ENCODE results near the gene ITK.

DNA sequence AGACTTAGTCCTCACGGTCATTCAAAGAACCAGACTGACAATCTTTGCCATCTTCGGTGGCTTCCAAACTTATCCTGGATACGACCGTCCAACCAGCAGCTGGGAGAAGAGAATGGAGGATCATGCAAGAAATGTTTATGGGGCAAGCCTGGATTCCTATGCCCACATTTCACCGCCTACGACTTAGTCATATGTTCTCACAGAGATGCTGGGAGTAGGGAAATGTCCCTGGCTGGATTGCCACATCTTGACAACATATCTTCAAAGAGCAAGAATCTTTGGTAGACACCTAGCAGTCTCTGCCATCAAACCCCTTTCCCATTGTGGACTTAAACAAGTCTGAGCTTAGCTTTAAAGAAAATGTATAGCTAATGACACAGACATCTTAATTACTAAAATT lies 42.9 kb upstream of the ITK start:
- TF ChIP-seq, protein P1, sequence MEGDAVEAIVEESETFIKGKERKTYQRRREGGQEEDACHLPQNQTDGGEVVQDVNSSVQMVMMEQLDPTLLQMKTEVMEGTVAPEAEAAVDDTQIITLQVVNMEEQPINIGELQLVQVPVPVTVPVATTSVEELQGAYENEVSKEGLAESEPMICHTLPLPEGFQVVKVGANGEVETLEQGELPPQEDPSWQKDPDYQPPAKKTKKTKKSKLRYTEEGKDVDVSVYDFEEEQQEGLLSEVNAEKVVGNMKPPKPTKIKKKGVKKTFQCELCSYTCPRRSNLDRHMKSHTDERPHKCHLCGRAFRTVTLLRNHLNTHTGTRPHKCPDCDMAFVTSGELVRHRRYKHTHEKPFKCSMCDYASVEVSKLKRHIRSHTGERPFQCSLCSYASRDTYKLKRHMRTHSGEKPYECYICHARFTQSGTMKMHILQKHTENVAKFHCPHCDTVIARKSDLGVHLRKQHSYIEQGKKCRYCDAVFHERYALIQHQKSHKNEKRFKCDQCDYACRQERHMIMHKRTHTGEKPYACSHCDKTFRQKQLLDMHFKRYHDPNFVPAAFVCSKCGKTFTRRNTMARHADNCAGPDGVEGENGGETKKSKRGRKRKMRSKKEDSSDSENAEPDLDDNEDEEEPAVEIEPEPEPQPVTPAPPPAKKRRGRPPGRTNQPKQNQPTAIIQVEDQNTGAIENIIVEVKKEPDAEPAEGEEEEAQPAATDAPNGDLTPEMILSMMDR (IDR thresholded peaks at IDR 0.05) = no peak
- no peak for TF ChIP-seq ZC3H11A (IDR thresholded peaks at IDR 0.05)
- TF ChIP-seq MAFK (IDR thresholded peaks at IDR 0.05; ENCODE audit: partially characterized antibody) = no peak
- TF ChIP-seq POLR2A (IDR thresholded peaks at IDR 0.05; ENCODE audit: low read length) = no peak
- no peak for TF ChIP-seq PBX3 (IDR thresholded peaks at IDR 0.05)
- no peak for TF ChIP-seq ZFP36 (IDR thresholded peaks at IDR 0.05; ENCODE audit: borderline replicate concordance, partially characterized antibody)
- no peak for TF ChIP-seq RFX5 (IDR thresholded peaks at IDR 0.05)
- TF ChIP-seq RAD21 (conservative IDR thresholded peaks at IDR 0.05 in 1 of 2, IDR thresholded peaks at IDR 0.05 in 1 of 2) = no peak
- no peak for TF ChIP-seq KDM1A (IDR thresholded peaks at IDR 0.05; ENCODE audit: low read depth)
- TF ChIP-seq E2F6 (IDR thresholded peaks at IDR 0.05; ENCODE audit: borderline replicate concordance, low read depth) = no peak
- no peak for TF ChIP-seq HDAC2 (IDR thresholded peaks at IDR 0.05)
- TF ChIP-seq, protein P2, sequence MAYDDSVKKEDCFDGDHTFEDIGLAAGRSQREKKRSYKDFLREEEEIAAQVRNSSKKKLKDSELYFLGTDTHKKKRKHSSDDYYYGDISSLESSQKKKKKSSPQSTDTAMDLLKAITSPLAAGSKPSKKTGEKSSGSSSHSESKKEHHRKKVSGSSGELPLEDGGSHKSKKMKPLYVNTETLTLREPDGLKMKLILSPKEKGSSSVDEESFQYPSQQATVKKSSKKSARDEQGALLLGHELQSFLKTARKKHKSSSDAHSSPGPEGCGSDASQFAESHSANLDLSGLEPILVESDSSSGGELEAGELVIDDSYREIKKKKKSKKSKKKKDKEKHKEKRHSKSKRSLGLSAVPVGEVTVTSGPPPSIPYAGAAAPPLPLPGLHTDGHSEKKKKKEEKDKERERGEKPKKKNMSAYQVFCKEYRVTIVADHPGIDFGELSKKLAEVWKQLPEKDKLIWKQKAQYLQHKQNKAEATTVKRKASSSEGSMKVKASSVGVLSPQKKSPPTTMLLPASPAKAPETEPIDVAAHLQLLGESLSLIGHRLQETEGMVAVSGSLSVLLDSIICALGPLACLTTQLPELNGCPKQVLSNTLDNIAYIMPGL (CRISPR knock-in tag; IDR thresholded peaks at IDR 0.05; ENCODE audit: borderline replicate concordance) = no peak
- TF ChIP-seq CEBPB (IDR thresholded peaks at IDR 0.05) = no peak

Measured in A549 (cell line).